Lower leg skin (tissue), 4 donors: ENCODE data around the gene RAD51AP2. TPM values are rescaled to one million over a fixed set of nuclear protein-coding genes. Genes with fewer than 3 reads are reported as not detected.

Experiments used
- DNase-seq, 2 donors: peaks; one replicate each; pipeline ENCODE4 v3.0.0-alpha.2; 2019; ENCODE audit warnings: low spot score in 2 of 2
- H3K4me3 ChIP-seq: fragments of 200-600 bp; sonication (generic); 2 replicates; pipeline ENCODE4 v1.5.1; 2017; ENCODE audit warnings: mild to moderate bottlenecking, low read depth; ENCODE audit not compliant: poor library complexity, severe bottlenecking
- CTCF ChIP-seq, 3 donors: fragments of 450-650 bp; IDR thresholded peaks; one replicate each; pipeline ENCODE4 v1.5.1; 2016; ENCODE audit warnings: antibody characterized with exemption in 3 of 3, mild to moderate bottlenecking in 3 of 3, moderate library complexity in 2 of 3
- POLR2A ChIP-seq, 2 donors: fragments of 450-650 bp; IDR thresholded peaks; one replicate each; pipeline ENCODE4 v1.6.1; 2016 to 2017; ENCODE audit warnings: antibody characterized with exemption in 2 of 2, mild to moderate bottlenecking in 1 of 2, moderate library complexity in 1 of 2
- WGBS, 2 donors: methylation state at CpG; one replicate each; pipeline ENCODE4 v1.1.5; 2018; 5-methylcytosine and 5-hydroxymethylcytosine counted together
- intact Hi-C: fragments of 100-400 bp; cut with DNase I; formaldehyde crosslinking; loops from one replicate; pipeline ENCODE4 v1.15.0; 2023; ENCODE audit warnings: low total_unique reads
- total RNA-seq, 4 donors: library from RNA; depleted of rRNA; stranded (reverse); fragments of >200 nt; gene quantifications; one replicate each; pipeline ENCODE4 v1.1.0, GENCODE V29; 2016

Gene RAD51AP2
- total RNA-seq, 4 donors from 2014 or later: 0.15 to 0.30 (median 0.23) TPM; not detected in 1

- no peak overlapping the region for H3K4me3 ChIP-seq
- WGBS, 2 donors: 64 to 71% methylated on average over 2 of the region's 2 CpGs
- DNase-seq: no peak
- intact Hi-C loops: no loop called here
- TF ChIP-seq POLR2A (IDR thresholded peaks at IDR 0.05): no peak
- TF ChIP-seq CTCF (IDR thresholded peaks at IDR 0.05): no peak
Measured at GRCh38 chr2:17550907-17551306, 32.7 kb upstream of the RAD51AP2 start.

- TF ChIP-seq CTCF (IDR thresholded peaks at IDR 0.05) (no peak), POLR2A (IDR thresholded peaks at IDR 0.05) (no peak)
- WGBS, 2 donors: 73 to 83% methylated on average over 5 of the region's 5 CpGs
- intact Hi-C loops: no loop called here
- no peak overlapping the region for H3K4me3 ChIP-seq
- DNase-seq: no peak
Measured at GRCh38 chr2:17547737-17548136, 29.5 kb upstream of the RAD51AP2 start.

GRCh38 chr2:17547237-17547636, 29.0 kb upstream of the RAD51AP2 start:
- TF ChIP-seq CTCF (IDR thresholded peaks at IDR 0.05) (no peak), POLR2A (IDR thresholded peaks at IDR 0.05) (no peak)
- H3K4me3 ChIP-seq: no peak overlapping the region
- no peak for DNase-seq
- intact Hi-C loops: no loop called here
- 81 to 87% methylated on average over 2 of the region's 2 CpGs for WGBS, 2 donors

- WGBS, 2 donors: 61 to 63% methylated on average over 5 of the region's 5 CpGs
- no peak overlapping the region for H3K4me3 ChIP-seq
- TF ChIP-seq CTCF (IDR thresholded peaks at IDR 0.05) (no peak), POLR2A (IDR thresholded peaks at IDR 0.05) (no peak)
- DNase-seq: no peak
- intact Hi-C loops: no loop called here
Measured at GRCh38 chr2:17545680-17546613, 27.7 kb upstream of the RAD51AP2 start.

- intact Hi-C loops: no loop called here
- H3K4me3 ChIP-seq: no peak overlapping the region
- 57 to 68% methylated on average over 3 of the region's 3 CpGs for WGBS, 2 donors
- no peak for DNase-seq
- no peak for TF ChIP-seq CTCF (IDR thresholded peaks at IDR 0.05)
Measured at GRCh38 chr2:17544256-17544655, 26.0 kb upstream of the RAD51AP2 start.
